Mammary epithelial cell (primary cell): ENCODE data around the gene TPP1.

Experiments used
- CTCF ChIP-seq, 2 donors: IDR thresholded peaks in 1 of 2; conservative IDR thresholded peaks in 1 of 2; 2 replicates each; pipeline ENCODE4 v1.5.1; 2011 to 2012; ENCODE audit warnings: inconsistent platforms in 2 of 2, low read length in 2 of 2, mild to moderate bottlenecking in 2 of 2, control low read depth in 1 of 2, low read depth in 1 of 2; ENCODE audit not compliant: insufficient read depth in 1 of 2; ENCODE audit errors: extremely low read depth in 1 of 2
- EZH2 ChIP-seq: IDR thresholded peaks from 2 replicates; pipeline ENCODE4 v1.6.1; 2012; ENCODE audit warnings: low read length, inconsistent platforms, borderline replicate concordance

- TF ChIP-seq EZH2 (peak; percentile 95), CTCF (conservative IDR thresholded peaks at IDR 0.05 in 1 of 2, IDR thresholded peaks at IDR 0.05 in 1 of 2; ENCODE audit: extremely low read depth in 1 of 2, insufficient read depth in 1 of 2, low read depth in 1 of 2, low read length in 2 of 2) (no peak)
Measured at GRCh38 chr11:6655020-6655789, 36.0 kb upstream of the TPP1 start.
